A549 treated with AZD9567 at 1 μM for 4 hours (cell line): ENCODE data around the gene TNK1. TPM values are rescaled to one million over a fixed set of nuclear protein-coding genes. Genes with fewer than 3 reads are reported as not detected.

ENCODE experiments used
- total RNA-seq: library from RNA; stranded (reverse); fragments of 200-300 nt; extraction: Qiagen RNA extraction; gene quantifications from 5 replicates; pipeline ENCODE4 v1.2.3, GENCODE V29; 2022; ENCODE audit not compliant: insufficient read depth

The TNK1 gene
- 1.4 to 1.7 TPM (median 1.6 TPM) in 5 replicates for total RNA-seq

GRCh38 chr17:7380855-7381683, at the start of gene TNK1:
TNK1 (plus strand) TSS chr17:7381089; CDS start chr17:7382927, 1,838 bp downstream.

GRCh38 chr17:7336240-7337175, 44.4 kb upstream of the TNK1 start, which contains the start of gene ACAP1:
ACAP1 (plus strand) TSS chr17:7336529; CDS start chr17:7336735, 206 bp downstream.

DNA sequence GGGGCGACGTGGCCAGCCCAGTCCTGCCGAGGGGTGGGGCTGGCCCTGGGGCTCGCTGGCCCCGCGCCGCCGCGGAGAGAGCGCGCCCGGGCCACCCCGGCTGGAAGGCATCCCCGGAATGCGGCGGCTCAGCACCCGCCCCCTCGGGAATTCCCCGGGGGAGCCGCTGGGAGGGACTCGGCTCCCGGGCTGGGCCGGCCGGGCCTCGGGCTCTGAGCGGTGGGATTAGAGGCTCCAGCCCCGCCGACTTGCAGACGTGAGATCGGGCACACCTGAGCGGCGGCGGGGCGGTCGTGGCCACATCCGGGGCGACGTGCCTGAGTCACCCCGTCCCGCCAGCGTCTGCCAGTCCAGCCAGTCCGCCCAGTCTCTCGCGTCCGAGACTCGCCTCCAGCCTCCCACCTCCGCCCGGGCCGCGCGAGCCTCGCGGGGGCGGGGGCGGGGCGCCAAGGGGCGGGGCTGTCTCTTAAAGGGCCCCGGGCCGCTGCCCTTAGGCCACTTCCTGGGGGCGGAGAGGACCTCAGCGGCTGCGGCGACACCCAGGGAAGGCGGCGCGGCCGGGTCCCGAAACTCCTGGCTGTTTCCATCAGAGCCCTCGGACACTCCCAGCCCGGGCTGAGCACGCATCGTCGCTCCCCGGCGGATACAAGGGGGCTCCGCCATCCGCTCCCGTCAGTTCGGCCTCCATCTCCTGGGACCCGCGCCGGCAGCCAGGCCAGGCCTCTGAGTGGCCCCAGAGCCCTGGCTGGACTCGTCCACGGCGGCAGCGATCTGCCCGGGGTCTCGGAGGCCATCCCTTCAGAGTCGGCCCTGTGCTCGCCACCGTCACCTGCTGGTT, 29.0 kb upstream of the TNK1 start, which contains the start of gene KCTD11:
Gene KCTD11 (plus strand): TSS at position 498 of the 838 bp plus-strand sequence.

DNA sequence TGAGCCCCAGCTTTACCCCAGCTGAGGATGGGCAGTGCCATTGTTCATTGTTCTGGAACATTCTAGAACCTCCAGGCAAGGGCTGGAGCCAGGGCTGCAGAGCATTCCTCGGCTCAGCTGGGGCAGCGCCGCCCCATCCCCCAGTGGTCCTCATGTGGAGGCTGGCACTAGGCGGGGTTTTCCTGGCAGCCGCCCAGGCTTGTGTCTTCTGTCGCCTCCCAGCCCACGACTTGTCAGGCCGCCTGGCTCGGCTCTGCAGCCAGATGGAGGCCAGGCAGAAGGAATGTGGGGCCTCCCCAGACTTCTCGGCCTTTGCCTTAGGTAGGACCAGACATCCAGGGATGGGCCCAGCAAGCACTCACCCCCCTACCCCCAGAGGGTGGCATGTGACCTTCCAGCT, 25.8 kb upstream of the TNK1 start, which contains the start of gene TMEM95:
Gene TMEM95 (plus strand): TSS at position 104 of the 400 bp plus-strand sequence. CDS start 49 bp downstream, at position 153.

GRCh38 chr17:7394452-7395191, 13.7 kb downstream of the TNK1 start, which contains the start of gene PLSCR3:
PLSCR3 (minus strand) TSS chr17:7394525; CDS start chr17:7394110, 415 bp downstream.

DNA sequence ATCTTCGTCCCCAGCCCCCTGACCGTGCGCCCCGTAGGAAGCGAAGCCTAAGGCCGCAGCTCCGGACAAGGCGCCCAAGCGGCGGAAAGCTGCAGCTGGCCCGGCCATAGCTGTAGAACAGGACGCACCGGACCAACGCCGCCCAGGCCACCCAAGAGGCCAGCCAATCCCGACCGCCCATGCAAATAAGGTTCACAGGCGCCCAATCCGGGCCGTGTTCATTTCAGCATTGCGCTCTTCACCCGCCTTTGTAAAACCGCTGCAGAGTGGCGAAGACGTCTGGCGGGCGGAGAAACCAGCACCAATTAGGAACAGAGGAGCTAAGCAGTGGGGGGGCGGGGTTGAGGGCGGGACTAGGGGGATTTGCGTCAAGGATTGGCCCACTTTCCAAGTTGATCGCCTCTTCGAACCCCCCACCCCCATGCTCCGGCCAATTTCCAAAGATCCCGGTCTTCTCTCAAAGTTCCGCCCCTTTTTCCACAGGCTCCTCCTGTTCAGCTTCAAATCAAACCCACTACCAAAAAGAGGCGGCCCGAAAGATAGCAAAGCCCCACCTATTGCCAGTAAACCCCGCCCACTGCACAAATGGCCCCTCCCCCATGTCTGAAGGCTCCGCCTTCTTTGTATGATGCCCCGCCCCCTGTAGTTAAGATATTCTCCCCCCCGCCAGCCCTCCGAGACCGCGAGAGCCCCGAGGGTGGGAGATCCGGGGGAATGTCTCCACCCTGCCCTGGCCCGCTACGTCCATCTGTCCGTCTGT, 23.3 kb downstream of the TNK1 start, which contains the start of gene TMEM256:
Gene TMEM256 (minus strand): TSS at position 121 of the 760 bp plus-strand sequence. CDS start 13 bp downstream, at position 108.

GRCh38 chr17:7407485-7408251, 26.8 kb downstream of the TNK1 start, which contains the start of gene NLGN2:
NLGN2 (plus strand) TSS chr17:7407845; CDS start chr17:7408256, 411 bp downstream.

DNA sequence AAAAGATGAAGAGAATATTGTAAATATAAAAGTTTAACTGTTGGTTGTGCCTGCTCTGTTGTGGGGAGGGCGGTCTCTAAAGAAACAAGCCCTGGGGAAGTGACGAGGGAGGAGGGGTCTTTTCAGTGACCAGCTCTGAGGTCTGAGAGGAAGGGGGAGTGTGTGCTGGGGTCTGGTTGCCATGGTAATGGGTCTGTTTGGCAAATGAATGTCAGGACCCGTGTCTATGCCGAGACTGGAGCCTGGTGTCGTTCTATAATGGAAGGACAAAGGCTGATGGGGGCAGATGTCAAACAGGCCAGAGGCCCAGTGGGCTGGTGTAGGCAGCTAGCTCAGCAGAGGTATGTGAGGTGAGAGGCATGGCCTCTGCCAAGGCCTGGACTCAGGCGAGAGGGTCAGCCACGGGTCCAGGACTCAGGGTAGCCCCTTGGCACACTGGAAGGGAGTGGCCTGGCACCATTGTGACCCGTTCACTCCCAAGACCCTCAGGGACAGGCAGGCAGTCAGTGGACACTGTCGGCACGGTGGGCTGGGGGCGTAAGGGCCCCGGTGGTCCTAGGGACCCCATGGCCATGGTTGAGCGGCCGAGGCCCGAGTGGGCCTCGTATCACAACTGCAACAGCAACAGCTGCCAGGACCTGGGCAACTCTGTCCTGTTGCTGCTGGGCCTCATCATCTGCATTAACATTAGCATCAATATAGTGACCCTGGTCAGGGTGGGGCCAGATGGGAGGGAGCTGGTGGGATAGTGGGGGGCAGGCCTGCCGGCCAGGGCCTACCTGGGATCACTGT, 39.1 kb downstream of the TNK1 start, which contains the start of gene SPEM1:
Gene SPEM1 (plus strand): TSS at position 506 of the 792 bp plus-strand sequence. CDS start 61 bp downstream, at position 567.

DNA sequence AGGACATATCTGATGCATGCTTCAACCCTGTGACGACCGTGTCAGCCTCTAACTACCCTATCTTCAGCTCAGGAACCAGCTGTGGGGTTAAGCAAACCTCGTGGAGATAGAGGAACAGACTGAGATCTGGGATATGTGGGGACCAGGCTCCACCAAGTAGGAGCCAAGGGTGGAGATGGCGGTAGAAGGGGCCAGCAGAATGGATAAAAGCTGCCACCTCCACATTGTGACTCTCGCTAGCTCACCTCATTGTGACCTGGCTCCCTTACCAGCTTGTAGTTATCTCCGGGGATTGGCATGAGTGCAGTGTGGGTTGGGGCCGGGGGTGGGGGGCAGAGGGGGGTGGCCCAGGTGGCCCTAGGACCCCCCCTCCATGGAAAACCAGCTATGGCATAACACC, 44.4 kb downstream of the TNK1 start, which contains the start of gene SPEM2:
Gene SPEM2 (plus strand): TSS at position 301 of the 400 bp plus-strand sequence. CDS start 73 bp downstream, at position 374.

GRCh38 chr17:7428557-7428956, 47.7 kb downstream of the TNK1 start, which contains the start of gene SPEM3:
SPEM3 (plus strand) TSS chr17:7428857; CDS start chr17:7428903, 46 bp downstream.

Other genes with a start within 250 kb of the TNK1 start
- 0.70 to 1.2 TPM (median 0.90 TPM) in 4 of 5 replicates, not detected in the other for gene ASGR1, start 201.7 kb upstream of the TNK1 start, total RNA-seq
- gene DLG4, start 161.3 kb upstream of the TNK1 start, total RNA-seq, result 5.9 to 6.9 TPM (median 6.2 TPM) in 5 replicates
- gene ACADVL, start 161.2 kb upstream of the TNK1 start, total RNA-seq, result 264 to 485 TPM (median 439 TPM) in 5 replicates
- gene DVL2, start 146.6 kb upstream of the TNK1 start, total RNA-seq, result 29.2 to 43.3 TPM (median 42.3 TPM) in 5 replicates
- 67.2 to 91.5 TPM (median 83.0 TPM) in 5 replicates for gene PHF23, start 141.6 kb upstream of the TNK1 start, total RNA-seq
- gene GABARAP, start 138.6 kb upstream of the TNK1 start, total RNA-seq, result 638 to 734 TPM (median 663 TPM) in 5 replicates
- 202 to 277 TPM (median 222 TPM) in 5 replicates for gene CTDNEP1, start 129.4 kb upstream of the TNK1 start, total RNA-seq
- gene ELP5, start 128.9 kb upstream of the TNK1 start, total RNA-seq, result 115 to 144 TPM (median 128 TPM) in 5 replicates
- 1.4 to 1.8 TPM (median 1.6 TPM) in 4 of 5 replicates, not detected in the other for gene CLDN7, start 118.6 kb upstream of the TNK1 start, total RNA-seq
- gene SLC2A4, start 99.4 kb upstream of the TNK1 start, total RNA-seq, result 0.28 to 0.45 TPM (median 0.37 TPM) in 4 of 5 replicates, not detected in the other
- gene YBX2, start 86.5 kb upstream of the TNK1 start, total RNA-seq, result 0.46 to 0.72 TPM (median 0.60 TPM) in 4 of 5 replicates, not detected in the other
- gene EIF5A, start 73.5 kb upstream of the TNK1 start, total RNA-seq, result 1,570 to 1,809 TPM (median 1,672 TPM) in 5 replicates
- 91.5 to 113 TPM (median 108 TPM) in 5 replicates for gene GPS2, start 65.7 kb upstream of the TNK1 start, total RNA-seq
- 30.5 to 37.6 TPM (median 36.4 TPM) in 5 replicates for gene NEURL4, start 51.8 kb upstream of the TNK1 start, total RNA-seq
- 2.1 to 5.5 TPM (median 3.9 TPM) in 4 of 5 replicates, not detected in the other for gene ACAP1, start 44.6 kb upstream of the TNK1 start, total RNA-seq
- 10.3 to 15.0 TPM (median 13.0 TPM) in 5 replicates for gene KCTD11, start 28.9 kb upstream of the TNK1 start, total RNA-seq
- not detected in 5 replicates for gene TMEM95, start 25.9 kb upstream of the TNK1 start, total RNA-seq
- gene PLSCR3, start 13.4 kb downstream of the TNK1 start, total RNA-seq, result 36.1 to 44.4 TPM (median 40.5 TPM) in 5 replicates
- 181 to 231 TPM (median 208 TPM) in 5 replicates for gene TMEM256, start 23.0 kb downstream of the TNK1 start, total RNA-seq
- gene NLGN2, start 26.8 kb downstream of the TNK1 start, total RNA-seq, result 12.4 to 20.9 TPM (median 18.3 TPM) in 5 replicates
- gene SPEM1, start 39.2 kb downstream of the TNK1 start, total RNA-seq, result 0.08 TPM in 2 of 5 replicates, not detected in the others
- 0.05 to 0.07 TPM (median 0.05 TPM) in 3 of 5 replicates, not detected in the others for gene SPEM2, start 44.5 kb downstream of the TNK1 start, total RNA-seq
- 0.02 to 0.06 TPM (median 0.02 TPM) in 3 of 5 replicates, not detected in the others for gene SPEM3, start 47.8 kb downstream of the TNK1 start, total RNA-seq
- 7.5 to 12.0 TPM (median 11.6 TPM) in 5 replicates for gene TMEM102, start 54.3 kb downstream of the TNK1 start, total RNA-seq
- 0.67 to 1.3 TPM (median 0.74 TPM) in 4 of 5 replicates, not detected in the other for gene FGF11, start 58.4 kb downstream of the TNK1 start, total RNA-seq
- 5.7 to 17.4 TPM (median 8.1 TPM) in 5 replicates for gene CHRNB1, start 64.0 kb downstream of the TNK1 start, total RNA-seq
- gene ZBTB4, start 98.5 kb downstream of the TNK1 start, total RNA-seq, result 17.6 to 21.8 TPM (median 20.5 TPM) in 5 replicates
- gene SLC35G6, start 100.4 kb downstream of the TNK1 start, total RNA-seq, result not detected in 5 replicates
- gene POLR2A, start 103.3 kb downstream of the TNK1 start, total RNA-seq, result 74.1 to 103 TPM (median 95.9 TPM) in 5 replicates
- 7.1 to 11.8 TPM (median 9.9 TPM) in 5 replicates for gene TNFSF12, start 168.0 kb downstream of the TNK1 start, total RNA-seq
- gene TNFSF13, start 177.7 kb downstream of the TNK1 start, total RNA-seq, result 0.40 to 0.92 TPM (median 0.66 TPM) in 4 of 5 replicates, not detected in the other
- 70.1 to 96.6 TPM (median 91.7 TPM) in 5 replicates for gene SENP3, start 180.8 kb downstream of the TNK1 start, total RNA-seq
- 23.5 to 28.8 TPM (median 28.1 TPM) in 5 replicates for gene CD68, start 198.5 kb downstream of the TNK1 start, total RNA-seq
- 112 to 167 TPM (median 117 TPM) in 5 replicates for gene MPDU1, start 202.8 kb downstream of the TNK1 start, total RNA-seq
- 0.17 to 0.42 TPM (median 0.28 TPM) in 4 of 5 replicates, not detected in the other for gene SOX15, start 209.0 kb downstream of the TNK1 start, total RNA-seq
- gene FXR2, start 233.8 kb downstream of the TNK1 start, total RNA-seq, result 59.1 to 61.9 TPM (median 61.2 TPM) in 5 replicates
- 51.0 to 90.6 TPM (median 82.1 TPM) in 5 replicates for gene SAT2, start 246.7 kb downstream of the TNK1 start, total RNA-seq
- 0.47 to 1.00 TPM (median 0.70 TPM) in 4 of 5 replicates, not detected in the other for gene SHBG, start 249.0 kb downstream of the TNK1 start, total RNA-seq